GM12892 (cell line): ENCODE measurements around the gene RNF148.

ENCODE experiments used
- DNase-seq: peaks from one replicate; pipeline ENCODE4 v3.0.0; 2011; ENCODE audit not compliant: insufficient read length
- FAIRE-seq: peaks from 2 replicates; lab custom pipeline; 2011; peaks lifted over from hg19 to GRCh38; lab: Jason Lieb, UNC
- POLR2A ChIP-seq: IDR thresholded peaks from 2 replicates; pipeline ENCODE4 v1.6.1; 2011; ENCODE audit warnings: low read depth, low read length, control low read depth
- POLR2AphosphoS5 ChIP-seq: IDR thresholded peaks from 2 replicates; pipeline ENCODE4 v1.6.1; 2011; ENCODE audit warnings: low read depth, low read length, control low read depth
- TAF1 ChIP-seq: IDR thresholded peaks from 2 replicates; pipeline ENCODE4 v1.6.1; 2011; ENCODE audit warnings: low read depth, mild to moderate bottlenecking, control low read depth, low read length, borderline replicate concordance

RNF148 gene

DNA sequence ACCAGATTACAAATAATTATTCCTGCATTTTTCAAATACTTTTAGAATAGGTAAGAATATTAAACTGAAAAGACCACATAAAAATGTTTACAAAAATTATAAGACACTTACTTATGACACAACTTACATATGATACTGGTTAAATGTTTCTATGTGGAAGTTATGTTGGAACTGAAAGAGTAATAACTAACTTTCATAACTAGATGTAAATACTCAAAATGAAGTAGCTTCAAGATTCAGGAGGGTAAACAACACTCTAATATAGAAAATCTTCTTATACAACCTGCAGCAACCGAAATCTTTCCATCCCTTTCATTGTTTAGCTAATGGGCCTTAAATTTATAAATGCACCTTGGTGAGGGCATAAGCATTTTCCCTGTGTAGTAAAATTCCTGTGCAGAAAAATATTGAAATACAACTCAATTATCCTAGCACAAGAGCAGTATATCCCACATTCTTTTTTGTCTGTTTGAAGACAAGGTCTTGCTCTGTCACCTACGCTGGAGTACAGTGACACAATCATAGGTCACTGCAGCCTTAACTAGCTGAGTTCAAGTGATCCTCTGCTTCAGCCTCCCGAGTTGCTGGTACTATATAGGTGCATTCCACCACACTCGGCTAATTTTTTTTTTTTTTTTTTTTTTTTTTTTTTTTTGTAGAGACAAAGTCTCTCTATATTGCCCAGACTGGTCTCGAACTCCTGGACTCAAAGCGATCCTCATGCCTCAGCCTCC, 14.8 kb upstream of the RNF148 start:
- DNase-seq, result no peak
- TF ChIP-seq POLR2AphosphoS5 (no peak), TAF1 (no peak), POLR2A (no peak)
- no peak for FAIRE-seq

DNA sequence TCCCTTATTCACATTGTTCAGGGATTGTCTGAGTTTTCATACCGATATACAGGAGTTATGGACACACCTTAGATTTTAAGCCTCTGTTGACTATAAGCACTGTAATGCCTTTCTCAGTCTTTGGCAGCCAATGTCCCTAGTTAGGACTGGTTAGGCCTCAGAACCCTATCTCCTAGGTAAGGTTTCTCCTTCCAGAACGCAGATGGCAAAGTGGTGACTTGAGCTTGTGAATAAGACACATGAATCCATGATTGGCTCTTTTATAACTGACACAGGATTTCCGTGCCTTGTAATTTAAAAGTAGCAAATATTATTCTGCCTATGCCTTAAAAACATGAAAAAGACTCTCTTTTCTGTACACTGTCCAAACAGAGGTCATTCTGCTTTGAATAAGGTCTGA, 12.5 kb upstream of the RNF148 start:
- TF ChIP-seq POLR2AphosphoS5 (no peak), TAF1 (no peak), POLR2A (no peak)
- no peak for FAIRE-seq

DNA sequence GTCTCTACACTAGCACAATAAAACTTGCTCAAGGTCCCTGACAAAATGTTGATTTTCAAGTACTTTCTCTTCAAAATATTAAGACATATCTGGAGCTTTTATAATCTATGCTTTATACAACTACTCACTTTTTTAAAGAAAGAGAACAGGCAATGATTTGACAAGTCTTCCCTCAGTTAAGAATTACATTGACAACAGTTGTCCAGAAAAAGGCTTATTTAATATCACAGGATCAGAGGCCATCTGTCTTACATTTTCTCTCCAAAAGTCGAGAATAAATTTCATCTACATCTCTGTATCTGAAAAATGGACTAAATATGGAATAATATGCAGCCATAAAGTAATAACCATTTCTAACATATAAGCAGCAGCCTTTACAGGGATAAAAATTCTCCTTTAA, 8.2 kb upstream of the RNF148 start:
- FAIRE-seq, result no peak

More for the DNA sequence above, 12.5 kb upstream of the RNF148 start:
- DNase-seq, result no peak

DNA sequence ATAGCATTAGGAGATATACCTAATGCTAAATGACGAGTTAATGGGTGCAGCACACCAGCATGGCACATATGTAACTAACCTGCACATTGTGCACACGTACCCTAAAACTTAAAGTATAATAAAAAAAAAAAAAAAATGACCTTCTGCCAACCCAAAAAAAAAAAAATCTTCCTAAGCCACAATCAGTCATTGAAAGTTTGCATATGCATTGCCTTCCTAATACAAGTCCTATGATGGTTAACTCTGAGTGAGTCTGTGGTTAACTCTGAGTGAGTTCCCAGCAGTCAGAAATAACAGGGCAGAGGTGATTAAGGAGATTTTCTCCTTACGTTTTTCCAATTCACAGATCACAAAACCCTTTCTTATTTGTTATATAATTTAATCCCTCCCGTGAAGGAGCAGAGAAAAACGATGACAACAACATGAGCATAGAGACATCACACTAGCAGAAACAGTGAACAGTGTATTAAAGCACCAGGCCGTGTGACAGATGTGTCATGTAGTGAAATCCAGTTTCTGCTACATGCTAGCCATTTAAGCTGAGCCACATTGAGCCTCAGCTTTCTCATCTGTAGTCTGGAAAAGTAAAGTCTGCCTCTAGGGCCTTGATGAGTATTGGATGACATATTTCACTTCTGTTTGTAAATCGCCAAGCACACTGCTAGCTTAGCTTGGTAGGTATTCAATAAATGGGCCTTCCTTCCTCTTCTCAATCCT, 7.4 kb upstream of the RNF148 start:
- DNase-seq, result no peak
- TF ChIP-seq POLR2A (no peak), TAF1 (no peak), POLR2AphosphoS5 (no peak)
- FAIRE-seq, result no peak

More for the DNA sequence above, 8.2 kb upstream of the RNF148 start:
- no peak for DNase-seq
- TF ChIP-seq POLR2AphosphoS5 (no peak), POLR2A (no peak)

DNA sequence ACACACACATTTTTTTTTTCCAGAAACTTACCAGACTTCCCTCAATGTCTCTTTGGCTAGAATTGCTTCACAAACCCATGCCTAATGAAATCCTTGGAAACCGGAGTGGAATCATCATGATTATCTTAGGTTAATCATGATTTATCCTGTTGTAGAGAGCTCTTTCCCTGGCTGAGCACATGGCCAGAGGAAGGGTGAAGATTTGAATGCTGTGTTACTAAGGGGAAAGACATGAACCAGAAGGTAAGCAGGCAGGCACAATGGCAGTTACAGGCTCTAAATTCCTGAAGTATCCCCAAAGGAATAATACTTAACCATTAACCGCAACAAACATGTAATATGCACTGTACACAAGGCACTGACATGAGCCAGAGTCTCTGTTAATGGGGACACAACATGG, 4.1 kb upstream of the RNF148 start:
- FAIRE-seq (no peak), DNase-seq (no peak)
- TF ChIP-seq POLR2AphosphoS5 (no peak), TAF1 (no peak), POLR2A (no peak)

DNA sequence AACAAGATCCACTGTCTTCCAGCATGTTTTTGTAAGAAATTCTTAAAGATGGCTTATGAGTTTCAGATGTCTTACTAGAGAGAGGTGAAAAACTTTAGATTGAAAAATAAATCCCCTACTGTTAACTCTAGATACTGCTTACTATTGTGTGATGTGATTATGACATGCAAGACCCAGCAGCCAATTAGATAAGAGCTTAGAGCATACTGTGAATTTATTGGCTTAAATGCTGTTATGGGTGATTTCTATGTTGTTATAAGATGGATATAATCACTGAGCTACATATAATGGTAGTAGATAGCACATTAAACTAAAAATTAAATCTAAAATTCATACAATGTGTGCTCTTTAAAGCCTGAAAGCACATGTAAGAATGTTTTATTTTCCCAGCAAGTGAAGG, 3.7 kb downstream of the RNF148 start, which contains the start of gene RNF133:
RNF133 (minus strand) TSS at position 101 of the 400 bp plus-strand sequence. CDS start 199 bp downstream, outside the sequence.
- DNase-seq, result no peak
- no peak for TF ChIP-seq TAF1
- TF ChIP-seq POLR2AphosphoS5, result no peak
- no peak for TF ChIP-seq POLR2A
- no peak for FAIRE-seq

DNA sequence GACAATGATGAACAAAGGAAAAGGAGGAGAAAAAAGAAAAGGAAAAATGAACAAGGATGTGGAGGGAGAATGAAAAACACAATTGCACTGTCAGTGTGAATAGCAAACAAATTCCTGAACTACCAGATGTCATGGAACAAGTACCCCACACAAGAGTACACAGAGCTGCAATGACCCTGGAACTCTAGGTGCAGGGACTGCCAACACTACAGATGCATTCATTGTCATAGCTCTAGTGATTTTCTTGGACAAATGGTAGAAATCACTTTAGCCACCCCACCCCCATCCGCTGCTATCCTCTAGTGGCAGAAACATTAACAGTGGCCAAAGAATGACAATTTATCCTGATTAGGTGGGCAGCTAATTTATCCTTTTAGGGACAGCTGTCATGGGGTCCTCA, 6.9 kb downstream of the RNF148 start:
- FAIRE-seq (no peak), DNase-seq (no peak)
- TF ChIP-seq TAF1 (no peak), POLR2AphosphoS5 (no peak), POLR2A (no peak)

DNA sequence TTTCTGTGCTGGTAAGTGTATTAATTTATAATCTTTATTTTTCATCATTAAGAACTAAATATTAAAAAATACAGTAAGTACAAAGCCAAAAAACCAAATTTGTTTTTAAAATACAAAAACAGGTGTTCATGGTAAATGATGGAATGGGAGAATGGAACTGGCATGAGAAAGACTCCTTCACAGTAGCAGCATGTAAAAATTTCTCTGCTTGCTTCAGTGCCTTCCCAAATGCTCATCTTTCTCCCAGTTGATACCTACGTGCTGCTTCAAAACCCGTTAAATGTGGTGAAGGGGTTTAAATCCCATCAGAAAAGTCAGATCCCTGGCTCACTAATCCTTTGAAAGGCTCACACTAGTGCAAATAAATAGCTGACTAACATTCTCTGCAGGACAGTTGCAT, 8.0 kb downstream of the RNF148 start:
- FAIRE-seq (no peak), DNase-seq (no peak)
- TF ChIP-seq TAF1, result no peak
- TF ChIP-seq POLR2A, result no peak
- no peak for TF ChIP-seq POLR2AphosphoS5

- DNase-seq (no peak), FAIRE-seq (no peak)
- TF ChIP-seq TAF1 (no peak), POLR2AphosphoS5 (no peak), POLR2A (no peak)
Observed at GRCh38 chr7:122692769-122693309, 9.9 kb downstream of the RNF148 start.

- DNase-seq (no peak), FAIRE-seq (no peak)
- TF ChIP-seq TAF1 (no peak), POLR2A (no peak), POLR2AphosphoS5 (no peak)
Observed at GRCh38 chr7:122691569-122692235, 11.0 kb downstream of the RNF148 start.

GRCh38 chr7:122689346-122690109, 13.2 kb downstream of the RNF148 start:
- DNase-seq, result no peak
- FAIRE-seq, result no peak
- TF ChIP-seq POLR2AphosphoS5 (no peak), POLR2A (no peak), TAF1 (no peak)

DNA sequence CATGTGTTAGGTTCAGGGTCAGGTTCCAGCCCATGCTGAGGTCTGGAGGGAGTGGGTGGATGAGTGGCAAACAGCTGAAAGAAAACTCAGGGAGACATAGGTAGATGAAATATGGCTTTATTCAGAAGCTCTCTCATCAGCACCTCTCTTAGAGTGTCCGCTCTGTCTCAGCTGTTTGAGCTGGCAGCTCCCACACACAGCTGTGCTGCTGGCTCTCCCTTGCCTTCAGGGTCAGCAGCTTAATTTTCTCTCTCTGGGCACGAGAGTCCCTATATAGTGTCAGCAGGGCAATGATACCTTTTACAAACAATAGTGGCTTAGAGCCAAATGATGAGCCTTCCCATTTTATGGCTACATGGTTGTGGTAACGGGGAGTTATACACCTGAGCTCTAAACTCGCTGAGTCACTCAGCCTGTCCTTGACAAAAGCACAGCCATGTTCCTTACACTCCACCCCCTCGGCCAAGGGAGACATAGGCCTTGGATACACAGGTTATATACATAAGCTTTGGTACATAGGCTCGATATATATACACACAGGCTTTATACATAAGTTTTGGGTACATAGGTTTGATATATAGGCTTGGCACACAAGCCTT, 14.2 kb downstream of the RNF148 start:
- TF ChIP-seq POLR2AphosphoS5 (no peak), POLR2A (no peak), TAF1 (no peak)
- FAIRE-seq (no peak), DNase-seq (no peak)
